ENCODE measurements around the gene SSPN.

DNA sequence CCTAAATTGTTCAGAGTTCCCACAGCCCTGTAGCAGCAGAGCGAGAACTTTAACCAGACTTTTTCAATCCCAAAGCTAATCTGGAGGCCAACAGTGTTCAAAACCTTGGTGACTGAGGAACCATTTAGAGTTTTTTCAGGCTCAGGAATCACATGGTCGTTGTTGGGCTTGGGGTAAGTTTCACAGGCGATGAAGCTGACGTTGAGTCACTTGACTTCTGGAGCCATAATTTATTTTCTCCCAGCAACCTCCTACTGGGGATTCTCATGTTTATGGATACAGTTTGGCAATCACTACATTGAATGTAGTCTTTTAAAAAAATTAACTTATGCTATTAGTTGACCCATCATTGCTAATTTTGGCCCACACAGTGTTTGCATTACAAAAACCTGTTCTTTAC, 34.5 kb downstream of the SSPN start:
- TF ChIP-seq, protein P1, sequence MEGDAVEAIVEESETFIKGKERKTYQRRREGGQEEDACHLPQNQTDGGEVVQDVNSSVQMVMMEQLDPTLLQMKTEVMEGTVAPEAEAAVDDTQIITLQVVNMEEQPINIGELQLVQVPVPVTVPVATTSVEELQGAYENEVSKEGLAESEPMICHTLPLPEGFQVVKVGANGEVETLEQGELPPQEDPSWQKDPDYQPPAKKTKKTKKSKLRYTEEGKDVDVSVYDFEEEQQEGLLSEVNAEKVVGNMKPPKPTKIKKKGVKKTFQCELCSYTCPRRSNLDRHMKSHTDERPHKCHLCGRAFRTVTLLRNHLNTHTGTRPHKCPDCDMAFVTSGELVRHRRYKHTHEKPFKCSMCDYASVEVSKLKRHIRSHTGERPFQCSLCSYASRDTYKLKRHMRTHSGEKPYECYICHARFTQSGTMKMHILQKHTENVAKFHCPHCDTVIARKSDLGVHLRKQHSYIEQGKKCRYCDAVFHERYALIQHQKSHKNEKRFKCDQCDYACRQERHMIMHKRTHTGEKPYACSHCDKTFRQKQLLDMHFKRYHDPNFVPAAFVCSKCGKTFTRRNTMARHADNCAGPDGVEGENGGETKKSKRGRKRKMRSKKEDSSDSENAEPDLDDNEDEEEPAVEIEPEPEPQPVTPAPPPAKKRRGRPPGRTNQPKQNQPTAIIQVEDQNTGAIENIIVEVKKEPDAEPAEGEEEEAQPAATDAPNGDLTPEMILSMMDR (IDR thresholded peaks at IDR 0.05; ENCODE audit: insufficient read depth, low read depth, low read length), result no peak
- TF ChIP-seq EZH2 (IDR thresholded peaks at IDR 0.05; ENCODE audit: insufficient read depth, low read length), result no peak
